ENCODE measurements around the gene DIP2A.

GRCh38 chr21:46517361-46517760 lies 58.7 kb downstream of the DIP2A start:
- TF ChIP-seq CTCF (IDR thresholded peaks at IDR 0.05; ENCODE audit: poor library complexity) (no peak), EZH2phosphoT487 (IDR thresholded peaks at IDR 0.05; ENCODE audit: low read depth, severe bottlenecking, unreplicated experiment) (no peak)

Measured in hepatocyte (in vitro differentiated cells).